GM12865 (cell line): Measurements from ENCODE around the gene CXCR6.

Source experiments
- DNase-seq: peaks from one replicate; pipeline ENCODE4 v3.0.0; 2010; ENCODE audit warnings: low read depth
- H3K4me3 ChIP-seq: 2 replicates; pipeline ENCODE4 v1.5.1; 2011; ENCODE audit warnings: mild to moderate bottlenecking, low read depth, low read length, control low read depth
- CTCF ChIP-seq: IDR thresholded peaks from 2 replicates; pipeline ENCODE4 v1.5.1; 2011; ENCODE audit warnings: low read length, control low read depth, low read depth, inconsistent platforms; ENCODE audit not compliant: insufficient read depth; ENCODE audit errors: missing control alignments

Gene CXCR6

GRCh38 chr3:45933591-45933990, 9.7 kb upstream of the CXCR6 start:
- no peak overlapping the region for H3K4me3 ChIP-seq
- no peak for DNase-seq
- TF ChIP-seq CTCF = no peak

GRCh38 chr3:45936261-45936660, 7.0 kb upstream of the CXCR6 start:
- no peak for DNase-seq
- no peak overlapping the region for H3K4me3 ChIP-seq
- no peak for TF ChIP-seq CTCF

- no peak overlapping the region for H3K4me3 ChIP-seq
Measured at GRCh38 chr3:45937206-45938042, 5.8 kb upstream of the CXCR6 start.

DNA sequence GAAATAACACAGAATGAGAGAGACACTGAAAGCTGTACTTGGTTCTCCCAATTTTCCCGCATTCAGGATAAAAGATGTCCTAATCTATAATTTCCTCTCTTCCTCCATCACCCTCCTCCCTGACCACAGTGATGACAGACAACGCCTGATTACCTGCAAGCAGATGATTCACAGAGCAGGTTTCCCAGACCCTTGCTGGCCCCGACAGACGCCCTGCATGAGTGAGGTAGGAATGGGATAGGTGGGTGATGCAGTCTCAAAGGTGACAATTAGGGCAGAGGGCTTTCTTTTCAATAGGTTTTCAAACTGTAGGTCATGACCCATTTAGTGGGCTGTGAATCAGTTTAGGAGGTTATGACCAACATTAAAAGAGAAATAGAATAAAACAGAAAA, 5.2 kb upstream of the CXCR6 start:
- no peak for TF ChIP-seq CTCF
- DNase-seq = no peak
- H3K4me3 ChIP-seq = no peak overlapping the region

More at GRCh38 chr3:45937206-45938042, 5.8 kb upstream of the CXCR6 start:
- TF ChIP-seq CTCF = no peak
- no peak for DNase-seq

- peak; percentile 93 for TF ChIP-seq CTCF
- DNase-seq = peak; percentile 94
- H3K4me3 ChIP-seq = no peak overlapping the region
Measured at GRCh38 chr3:45938864-45939263, 4.4 kb upstream of the CXCR6 start.

DNA sequence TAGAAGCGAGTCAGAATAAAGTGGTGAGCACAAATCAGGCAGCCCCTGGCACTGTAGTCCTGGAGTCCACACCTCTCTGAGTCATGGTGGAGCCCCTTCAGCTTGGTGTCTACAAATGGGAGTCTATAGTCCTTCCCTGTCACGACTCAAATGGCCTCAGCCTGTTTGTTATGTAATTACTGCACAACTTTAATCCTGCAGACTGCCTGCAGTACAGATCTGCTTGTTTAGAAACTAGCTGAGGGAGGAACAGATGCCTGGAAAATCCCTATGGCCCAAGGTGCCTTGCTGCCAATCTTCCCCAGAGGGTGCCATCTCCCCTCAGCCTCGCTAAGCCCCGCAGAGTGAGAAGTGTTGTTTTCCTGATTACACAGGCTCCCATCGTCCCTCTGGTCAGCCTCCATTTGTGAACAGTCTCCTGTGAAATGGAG, 3.9 kb upstream of the CXCR6 start:
- DNase-seq = peak; percentile 18
- no peak for TF ChIP-seq CTCF

More for the DNA sequence above, 3.9 kb upstream of the CXCR6 start:
- no peak overlapping the region for H3K4me3 ChIP-seq
